ENCODE data around the gene MLPH. TPM values are rescaled to one million over a fixed set of nuclear protein-coding genes. Genes with fewer than 3 reads are reported as not detected.

Gene MLPH
- total RNA-seq, 1 donor from 2014 or later: 80.9 TPM

- ATAC-seq (ENCODE audit: poor library complexity): no peak
- intact Hi-C loops (cut with DNase I): no loop called here
- DNase-seq: no peak
Measured at GRCh38 chr2:237598468-237599208, 111.6 kb downstream of the MLPH start.

GRCh38 chr2:237599465-237600110 lies 112.5 kb downstream of the MLPH start:
- intact Hi-C loops (cut with DNase I): no loop called here
- no peak for ATAC-seq (ENCODE audit: poor library complexity)
- no peak for DNase-seq

GRCh38 chr2:237600205-237600846 lies 113.3 kb downstream of the MLPH start:
- DNase-seq (peak; percentile 78), ATAC-seq (ENCODE audit: poor library complexity) (peak; percentile 84)
- intact Hi-C loops (cut with DNase I): no loop called here

GRCh38 chr2:237601453-237602116 lies 114.5 kb downstream of the MLPH start:
- intact Hi-C loops (cut with DNase I): no loop called here
- no peak for ATAC-seq (ENCODE audit: poor library complexity)
- no peak for DNase-seq

DNA sequence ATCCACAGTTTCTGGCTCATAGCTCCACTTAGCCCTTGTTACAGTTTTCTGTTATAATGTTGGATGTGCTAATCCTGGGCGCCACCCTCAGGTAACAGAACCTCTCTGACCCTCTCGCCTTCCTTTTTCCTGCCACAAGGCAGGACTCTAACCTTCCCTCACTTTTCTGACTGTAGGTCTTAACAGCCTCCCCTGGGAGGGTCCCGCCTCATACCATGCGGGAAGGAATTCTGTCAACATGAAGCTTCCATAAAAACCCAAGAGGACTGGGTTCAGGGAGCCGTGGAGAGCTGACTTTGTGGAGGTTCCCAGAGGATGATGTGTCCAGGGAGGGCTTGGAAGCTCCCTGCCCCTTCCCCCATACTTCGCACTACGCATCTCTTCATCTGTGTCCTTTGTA lies 115.4 kb downstream of the MLPH start:
- DNase-seq (no peak), ATAC-seq (ENCODE audit: poor library complexity) (no peak)

GRCh38 chr2:237603049-237603717 lies 116.1 kb downstream of the MLPH start:
- no peak for ATAC-seq (ENCODE audit: poor library complexity)
- intact Hi-C loops (cut with DNase I): no loop called here

More for the DNA sequence above, 115.4 kb downstream of the MLPH start:
- intact Hi-C loops (cut with DNase I): no loop called here

GRCh38 chr2:237603718-237604362 lies 116.8 kb downstream of the MLPH start:
- DNase-seq (no peak), ATAC-seq (ENCODE audit: poor library complexity) (no peak)
- intact Hi-C loops (cut with DNase I): no loop called here

More at GRCh38 chr2:237603049-237603717, 116.1 kb downstream of the MLPH start:
- no peak for DNase-seq

DNA sequence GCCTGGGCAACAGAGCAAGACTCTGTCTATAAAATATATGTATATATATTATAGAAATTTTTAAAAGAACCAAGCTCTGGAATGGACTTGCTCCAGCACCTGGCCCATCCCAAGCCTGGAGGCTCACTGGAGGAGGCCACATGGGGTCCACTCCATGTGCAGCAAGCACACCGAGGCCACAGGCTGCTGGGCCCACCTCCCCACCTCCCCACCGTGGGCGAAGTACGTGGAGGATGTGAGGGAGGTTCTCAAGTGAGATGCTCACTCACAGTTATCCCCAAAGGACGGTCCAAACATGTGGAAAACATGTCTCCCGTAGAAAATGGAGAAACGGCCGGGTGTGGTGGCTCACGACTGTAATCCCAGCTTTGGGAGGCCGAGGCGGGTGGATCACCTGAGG lies 117.3 kb downstream of the MLPH start:
- intact Hi-C loops (cut with DNase I): no loop called here
- no peak for DNase-seq
- ATAC-seq (ENCODE audit: poor library complexity): no peak

Small RNA genes lying within 50 kb of the gene (microRNA-seq; reads per million reads assigned to microRNA genes)
- not detected for gene MIR6811

Other genes with a start within 250 kb of the MLPH start
- gene COL6A3, start 73.1 kb upstream of the MLPH start, total RNA-seq: 64.9 TPM
- not detected for gene PRLH, start 79.3 kb downstream of the MLPH start, total RNA-seq
- gene RAB17, start 103.5 kb downstream of the MLPH start, total RNA-seq: 4.1 TPM
- gene LRRFIP1, start 140.3 kb downstream of the MLPH start, total RNA-seq: 88.5 TPM